GM23338 (cell line): Measurements from ENCODE around the gene CD9. TPM values are rescaled to one million over a fixed set of nuclear protein-coding genes. Genes with fewer than 3 reads are reported as not detected.

Experiments used
- ATAC-seq: fragments of 200-7000 bp; cut with Tn5 transposase; 3 replicates; pipeline ENCODE4 v1.9.1; 2020
- DNase-seq: peaks from one replicate; pipeline ENCODE4 v3.0.0-alpha.2; 2015; ENCODE audit warnings: low spot score
- H2AFZ ChIP-seq: fragments of 200-600 bp; sonication (generic); 2 replicates; pipeline ENCODE4 v1.8.0; 2016; ENCODE audit warnings: antibody characterized with exemption, mild to moderate bottlenecking, moderate library complexity
- H3F3A ChIP-seq: fragments of 200-600 bp; sonication (generic); replicated peaks from 2 replicates; pipeline ENCODE4 v1.8.0; 2017; ENCODE audit warnings: antibody characterized with exemption, mixed run types, low read depth
- H3K27ac ChIP-seq: fragments of 200-600 bp; sonication (generic); 2 replicates; pipeline ENCODE4 v1.6.1; 2016; ENCODE audit warnings: low read depth
- H3K27me3 ChIP-seq: fragments of 200-600 bp; sonication (generic); 2 replicates; pipeline ENCODE4 v1.8.0; 2016; ENCODE audit warnings: mild to moderate bottlenecking, mixed run types, moderate library complexity; ENCODE audit not compliant: insufficient read depth
- H3K36me3 ChIP-seq: fragments of 200-600 bp; sonication (generic); 2 replicates; pipeline ENCODE4 v1.8.0; 2016; ENCODE audit warnings: mild to moderate bottlenecking; ENCODE audit not compliant: insufficient read depth
- H3K4me1 ChIP-seq: fragments of 200-600 bp; sonication (generic); 2 replicates; pipeline ENCODE4 v1.8.0; 2016; ENCODE audit warnings: mild to moderate bottlenecking, moderate library complexity; ENCODE audit not compliant: insufficient read depth
- H3K4me2 ChIP-seq: fragments of 200-600 bp; sonication (generic); 2 replicates; pipeline ENCODE4 v1.7.1; 2017; ENCODE audit warnings: mixed run types
- H3K4me3 ChIP-seq: fragments of 200-600 bp; sonication (generic); 2 replicates; pipeline ENCODE4 v1.6.1; 2016; ENCODE audit warnings: mixed run types
- H3K79me2 ChIP-seq: fragments of 200-600 bp; sonication (generic); replicated peaks from 2 replicates; pipeline ENCODE4 v1.8.0; 2017; ENCODE audit warnings: mild to moderate bottlenecking; ENCODE audit not compliant: insufficient read depth
- H3K9me2 ChIP-seq: fragments of 200-600 bp; sonication (generic); 2 replicates; pipeline ENCODE4 v1.8.0; 2017; ENCODE audit not compliant: insufficient read depth
- H4K20me1 ChIP-seq: fragments of 200-600 bp; sonication (generic); replicated peaks from 2 replicates; pipeline ENCODE4 v1.8.0; 2017; ENCODE audit warnings: mild to moderate bottlenecking; ENCODE audit not compliant: insufficient read depth
- H3K27ac Mint-ChIP-seq: 2 replicates; pipeline ENCODE4 v1.8.0; 2020; ENCODE audit warnings: inconsistent platforms, mild to moderate bottlenecking, moderate library complexity, mixed read lengths
- H3K27me3 Mint-ChIP-seq: 3 replicates; pipeline ENCODE4 v1.8.0; 2022; ENCODE audit warnings: low read depth, mild to moderate bottlenecking, moderate library complexity, mixed read lengths, inconsistent platforms; ENCODE audit not compliant: insufficient read depth, poor library complexity
- H3K36me3 Mint-ChIP-seq: 3 replicates; pipeline ENCODE4 v1.8.0; 2021; ENCODE audit warnings: low read depth, mild to moderate bottlenecking, inconsistent platforms, moderate library complexity, mixed read lengths
- H3K4me1 Mint-ChIP-seq: 3 replicates; pipeline ENCODE4 v1.8.0; 2020; ENCODE audit warnings: mild to moderate bottlenecking, inconsistent platforms, mixed read lengths
- H3K4me3 Mint-ChIP-seq: 3 replicates; pipeline ENCODE4 v1.8.0; 2021; ENCODE audit warnings: moderate library complexity, mild to moderate bottlenecking, inconsistent platforms, mixed read lengths
- H3K9me3 Mint-ChIP-seq: 3 replicates; pipeline ENCODE4 v1.8.0; 2020; ENCODE audit warnings: moderate library complexity, mild to moderate bottlenecking, inconsistent platforms, mixed read lengths
- CREB1 ChIP-seq: fragments of 250-450 bp; sonication (Bioruptor Pico); IDR thresholded peaks from 2 replicates; pipeline ENCODE4 v1.5.0; 2020; ENCODE audit warnings: low read depth, mild to moderate bottlenecking, moderate library complexity
- CTCF ChIP-seq, 2 experiments: fragments of 200-600 bp in 1 of 2; sonication (generic) in 1 of 2; conservative IDR thresholded peaks; 2 replicates each; pipeline versions ENCODE4 v1.5.1 to v1.6.1; 2016 to 2017; ENCODE audit warnings: antibody characterized with exemption in 2 of 2, low read depth in 2 of 2, mild to moderate bottlenecking in 2 of 2, moderate library complexity in 1 of 2
- ETS1 ChIP-seq: IDR thresholded peaks from 2 replicates; pipeline ENCODE4 v1.6.1; 2016; ENCODE audit warnings: antibody characterized with exemption
- EZH2 ChIP-seq: fragments of 200-600 bp; sonication (generic); IDR thresholded peaks from one replicate; pipeline ENCODE4 v1.8.0; 2017; ENCODE audit warnings: antibody characterized with exemption, mild to moderate bottlenecking, low read depth; ENCODE audit not compliant: unreplicated experiment
- EZH2phosphoT487 ChIP-seq: fragments of 200-600 bp; sonication (generic); IDR thresholded peaks from one replicate; pipeline ENCODE4 v1.8.1; 2018; ENCODE audit warnings: antibody characterized with exemption; ENCODE audit not compliant: unreplicated experiment
- JUNB ChIP-seq: IDR thresholded peaks from one replicate; pipeline ENCODE4 v1.6.1; 2016; ENCODE audit warnings: antibody characterized with exemption; ENCODE audit not compliant: unreplicated experiment
- NANOG ChIP-seq: IDR thresholded peaks from 2 replicates; pipeline ENCODE4 v1.6.1; 2016; ENCODE audit warnings: antibody characterized with exemption, borderline replicate concordance
- POLR2AphosphoS5 ChIP-seq: IDR thresholded peaks from 2 replicates; pipeline ENCODE4 v1.6.1; 2016; ENCODE audit warnings: antibody characterized with exemption, low read depth
- REST ChIP-seq: IDR thresholded peaks from one replicate; pipeline ENCODE4 v1.6.1; 2018; ENCODE audit warnings: antibody characterized with exemption; ENCODE audit not compliant: unreplicated experiment
- STAT1 ChIP-seq: IDR thresholded peaks from one replicate; pipeline ENCODE4 v1.6.1; 2016; ENCODE audit warnings: antibody characterized with exemption; ENCODE audit not compliant: unreplicated experiment
- ZNF114 ChIP-seq: fragments of 250-450 bp; sonication (Bioruptor Pico); IDR thresholded peaks from 2 replicates; pipeline ENCODE4 v1.5.0; 2020; ENCODE audit warnings: mild to moderate bottlenecking, moderate library complexity
- ZNF331 ChIP-seq: fragments of 250-450 bp; sonication (Bioruptor Pico); IDR thresholded peaks from 2 replicates; pipeline ENCODE4 v1.5.0; 2020; ENCODE audit warnings: low read depth, mild to moderate bottlenecking, moderate library complexity
- polyA plus RNA-seq: library from polyadenylated mRNA; unstranded; fragments of >200 nt; fragmentation: Nextera tagmentation; extraction: Ambion mirVana; gene quantifications from 2 replicates; pipeline ENCODE4 v1.2.1, GENCODE V29; 2016
- total RNA-seq: library from RNA; depleted of rRNA; stranded (reverse); fragments of >200 nt; shearing (Covaris generic); gene quantifications from 2 replicates; pipeline ENCODE4 v1.2.3, GENCODE V29; 2014

Gene CD9
- total and polyA plus RNA-seq, 2 experiments from 2014 or later = 222 to 251 TPM

- TF ChIP-seq REST = no peak
- TF ChIP-seq ETS1 = no peak
- no peak for TF ChIP-seq JUNB
- no peak for TF ChIP-seq ZNF331 (CRISPR knock-in tag)
Measured at GRCh38 chr12:6234906-6235305, 34.7 kb downstream of the CD9 start (continued).

- Histone ChIP-seq H3K4me3 (no peak overlapping the region), H3K4me1 (peaks cover 15% of the 10 kb centered on the region; the same call in 1 of the 2 replicates), H4K20me1 (peaks cover 11% of the 10 kb centered on the region), H3K4me2 (no peak overlapping the region), H2AFZ (no peak overlapping the region), H3K27ac (no peak overlapping the region), H3K36me3 (peaks cover 34% of the 10 kb centered on the region), H3K79me2 (peaks cover 12% of the 10 kb centered on the region), H3K9me2 (no peaks in the 10 kb centered on the region), H3F3A (peaks cover 4% of the 10 kb centered on the region; the same call in 1 of the 2 replicates), H3K27me3 (no peaks in the 10 kb centered on the region)
- Mint-ChIP-seq H3K9me3 (no peaks in the 10 kb centered on the region), H3K27ac (no peak overlapping the region), H3K36me3 (peaks cover 82% of the 10 kb centered on the region), H3K4me1 (peaks cover 25% of the 10 kb centered on the region), H3K27me3 (peaks cover 8% of the 10 kb centered on the region), H3K4me3 (no peak overlapping the region)
- DNase-seq = no peak
- no peak for ATAC-seq
- TF ChIP-seq REST (no peak), ZNF114 (CRISPR knock-in tag) (no peak), JUNB (no peak), EZH2 (no peak), STAT1 (no peak), POLR2AphosphoS5 (no peak), EZH2phosphoT487 (no peak), ZNF331 (CRISPR knock-in tag) (no peak), CTCF (conservative IDR thresholded peaks at IDR 0.05; ENCODE audit: low read depth in 2 of 2) (no peak), CREB1 (no peak), ETS1 (no peak), NANOG (no peak)
Measured at GRCh38 chr12:6235499-6235898, 35.3 kb downstream of the CD9 start.
